Activated naive CD4-positive, alpha-beta T cell treated with anti-CD3 and anti-CD28 coated beads, Interleukin-2, amount 50 U/mL, for 72 hours (primary cell): ENCODE data around the gene LAMTOR3. TPM values are rescaled to one million over a fixed set of nuclear protein-coding genes. Genes with fewer than 3 reads are reported as not detected.

Experiments
- ATAC-seq, 2 donors: fragments of 150-1000 bp; cut with Tn5 transposase; 2 replicates each; pipeline ENCODE4 v1.10.0; 2021; ENCODE audit warnings: mild to moderate bottlenecking in 2 of 2, moderate library complexity in 2 of 2
- DNase-seq, 2 donors: peaks; one replicate each; pipeline ENCODE4 v3.0.0; 2021 to 2022; ENCODE audit warnings: low spot score in 2 of 2
- H3K27ac Mint-ChIP-seq, 2 donors: one replicate each; pipeline ENCODE4 v1.8.0; 2022; ENCODE audit warnings: mild to moderate bottlenecking in 2 of 2, mixed read lengths in 2 of 2
- H3K36me3 Mint-ChIP-seq, 2 donors: one replicate each; pipeline ENCODE4 v1.8.0; 2022; ENCODE audit warnings: mixed read lengths in 2 of 2
- H3K9me3 Mint-ChIP-seq, 2 donors: one replicate each; pipeline ENCODE4 v1.8.0; 2022; ENCODE audit warnings: mixed read lengths in 2 of 2
- total RNA-seq, 2 donors: library from RNA; stranded (reverse); gene quantifications; one replicate each; pipeline ENCODE4 v1.2.3, GENCODE V29; 2022

The LAMTOR3 gene, protein sequence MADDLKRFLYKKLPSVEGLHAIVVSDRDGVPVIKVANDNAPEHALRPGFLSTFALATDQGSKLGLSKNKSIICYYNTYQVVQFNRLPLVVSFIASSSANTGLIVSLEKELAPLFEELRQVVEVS
- 10 to 100 TPM; 27.4 to 38.7 TPM for total RNA-seq

DNA sequence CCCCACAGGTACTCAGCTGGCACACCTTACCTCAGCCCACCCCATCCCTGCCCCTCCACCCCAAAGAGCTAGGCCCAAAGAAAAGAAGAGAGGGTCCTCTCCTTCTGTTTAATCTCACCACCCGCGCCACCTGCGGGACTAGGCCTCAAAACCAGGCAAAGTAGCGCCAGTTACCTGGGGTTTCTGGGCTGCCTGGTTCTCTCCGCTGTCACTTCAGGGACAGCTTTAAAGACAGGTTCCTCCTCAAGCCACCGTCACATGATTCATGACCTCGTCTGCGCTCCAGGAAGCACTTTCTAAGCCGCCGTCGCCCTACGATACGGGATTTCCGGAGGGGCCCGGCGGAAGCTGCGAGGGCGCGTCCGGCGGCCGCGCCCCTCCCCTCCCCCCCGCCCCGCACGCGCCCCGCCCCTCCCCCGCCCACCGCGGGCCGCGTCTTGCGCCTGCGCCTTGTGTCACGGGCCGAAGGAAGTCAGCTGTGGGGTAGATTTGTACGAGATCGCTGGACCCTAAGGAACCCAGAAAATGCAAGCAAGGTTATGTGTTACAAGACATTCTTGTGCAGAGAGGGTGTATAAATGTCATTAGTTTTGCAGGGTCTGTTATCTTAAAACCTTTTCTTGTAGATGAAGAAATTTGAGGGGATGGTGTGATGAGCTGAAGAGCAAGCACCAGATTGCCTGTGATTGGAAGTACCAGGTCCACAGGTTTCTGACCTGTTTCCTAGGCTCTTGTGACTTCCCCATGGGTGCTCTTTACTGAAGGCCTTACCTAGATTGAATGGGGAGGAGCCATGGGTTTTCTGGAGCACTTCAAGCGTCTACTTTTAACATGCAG, at the start of gene LAMTOR3:
TSS of gene LAMTOR3 (minus strand) at position 267 of the 837 bp plus-strand sequence. CDS start 464 bp downstream, outside the sequence.
- peak within 1 kb of the TSS; percentile 96 to 99 for H3K27ac Mint-ChIP-seq
- no peaks in the 10 kb centered on the region for H3K9me3 Mint-ChIP-seq
- peaks cover 10 to 12% of the 10 kb centered on the region in 2 donors for H3K36me3 Mint-ChIP-seq
- ATAC-seq, result peak; percentile 100
- DNase-seq, result peak; percentile 80 to 92

DNA sequence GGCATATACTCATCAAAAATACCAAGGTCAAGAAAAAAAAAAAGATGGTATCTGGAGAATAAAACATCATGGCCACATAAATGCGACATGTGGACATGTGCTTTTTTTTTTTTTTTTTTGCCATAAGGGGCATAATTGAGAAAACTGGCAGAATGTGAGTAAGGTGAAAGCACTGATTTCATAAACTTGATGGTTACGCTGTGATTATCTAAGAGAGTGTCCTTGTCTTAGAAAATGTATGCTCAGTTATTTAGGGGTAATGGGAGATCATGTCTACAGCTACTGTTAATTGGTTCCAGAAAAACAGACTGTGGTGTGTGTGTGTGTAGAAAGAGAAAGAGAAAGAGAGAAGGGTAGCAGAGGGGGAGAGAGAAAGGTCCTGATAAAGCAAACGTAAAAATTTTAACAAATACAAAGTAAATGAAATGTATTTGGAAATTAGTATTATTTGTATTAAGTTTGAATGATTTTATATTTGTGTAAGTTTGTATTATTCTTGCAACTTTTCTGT, 44.1 kb upstream of the LAMTOR3 start:
- ATAC-seq (no peak), DNase-seq (no peak)
- H3K9me3 Mint-ChIP-seq, result no peaks in the 10 kb centered on the region
- H3K36me3 Mint-ChIP-seq, result peaks cover 12 to 46% of the 10 kb centered on the region in 2 donors
- H3K27ac Mint-ChIP-seq, result no peak overlapping the region

DNA sequence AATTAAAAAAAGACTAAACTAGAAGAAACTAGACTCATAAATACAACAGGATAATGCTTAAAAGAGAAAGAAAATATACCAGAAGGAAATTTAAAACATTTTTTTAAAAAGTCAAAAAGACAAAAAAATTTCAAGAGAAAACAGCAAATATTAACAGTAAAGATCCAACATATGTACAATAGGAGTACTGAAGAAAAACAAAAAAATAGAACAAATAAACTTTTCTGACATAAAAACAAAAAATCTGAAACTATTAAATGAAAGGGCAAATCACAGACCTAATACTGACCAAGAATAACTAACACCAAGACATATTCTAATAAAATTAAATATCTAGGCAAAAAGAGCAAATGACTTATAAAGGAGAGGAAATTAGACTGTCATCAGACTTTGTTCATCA, 40.7 kb upstream of the LAMTOR3 start:
- no peak overlapping the region for H3K27ac Mint-ChIP-seq
- ATAC-seq (no peak), DNase-seq (no peak)
- no peaks in the 10 kb centered on the region for H3K9me3 Mint-ChIP-seq
- peaks cover 12 to 42% of the 10 kb centered on the region in 2 donors for H3K36me3 Mint-ChIP-seq

DNA sequence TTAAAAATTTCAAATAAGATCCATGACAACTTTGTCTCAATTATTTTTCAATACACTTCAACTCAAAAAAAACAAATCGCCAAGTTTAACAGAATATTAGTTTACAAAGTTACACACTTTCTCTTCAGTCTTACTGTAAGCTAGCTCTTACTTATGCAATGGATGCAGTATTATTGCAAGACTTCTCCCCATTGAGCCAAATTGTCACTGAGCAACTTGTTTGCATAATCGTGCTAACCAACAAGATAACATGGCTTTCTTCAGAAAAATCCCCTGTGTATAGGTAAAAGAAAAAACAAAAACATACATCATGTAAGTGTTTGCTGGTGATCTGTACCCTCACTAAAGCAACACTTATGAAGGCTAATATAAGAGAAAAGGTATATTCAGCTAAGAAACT, 33.3 kb upstream of the LAMTOR3 start:
- Mint-ChIP-seq H3K27ac (no peak overlapping the region), H3K9me3 (no peaks in the 10 kb centered on the region), H3K36me3 (peaks cover 5 to 12% of the 10 kb centered on the region in 2 donors)
- DNase-seq, result no peak
- no peak for ATAC-seq

DNA sequence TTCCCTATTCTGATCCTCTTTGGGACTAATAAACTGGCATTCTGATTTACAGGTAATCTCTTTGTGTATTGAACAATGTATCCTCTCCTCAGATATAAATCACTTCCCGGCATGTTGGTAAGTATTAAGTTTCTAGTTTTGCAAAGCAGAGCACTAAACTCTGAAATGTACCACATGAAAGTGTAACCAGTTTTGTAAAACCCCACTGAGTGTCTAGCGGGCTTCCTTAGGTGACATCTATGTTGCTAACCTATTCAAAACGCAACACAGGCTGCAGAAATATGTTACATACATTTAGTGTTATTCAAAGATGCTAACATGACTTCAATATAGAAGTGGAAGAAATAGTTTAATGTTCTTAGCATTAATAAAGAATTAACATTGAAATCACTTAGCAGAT, 26.9 kb upstream of the LAMTOR3 start:
- H3K27ac Mint-ChIP-seq, result peak overlapping the region in 1 of 2 donors; percentile 75
- peaks cover 0 to 7% of the 10 kb centered on the region in 2 donors for H3K9me3 Mint-ChIP-seq
- DNase-seq (no peak), ATAC-seq (peak; percentile 56 to 93)
- H3K36me3 Mint-ChIP-seq, result peaks cover 13 to 36% of the 10 kb centered on the region in 2 donors

DNA sequence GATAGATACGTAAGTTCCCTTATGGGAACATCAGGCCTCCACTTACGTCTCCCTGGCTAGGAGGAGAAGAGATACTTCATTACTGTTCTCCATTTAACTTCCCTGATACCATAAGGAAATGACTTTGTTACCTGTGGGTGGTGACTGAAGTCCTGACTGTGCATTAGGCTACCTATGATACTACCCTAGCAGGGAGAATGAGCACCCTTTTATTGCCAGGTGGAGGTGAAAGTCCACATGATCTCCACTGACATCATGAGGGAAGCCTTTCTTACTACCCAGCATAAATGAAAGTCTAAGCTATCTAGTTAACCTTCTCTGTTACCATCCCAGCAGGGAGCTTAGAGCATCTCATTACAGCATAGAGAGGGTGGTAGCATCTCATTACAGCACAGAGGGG, 24.4 kb upstream of the LAMTOR3 start:
- H3K27ac Mint-ChIP-seq, result no peak overlapping the region
- ATAC-seq (no peak), DNase-seq (no peak)
- peaks cover 0 to 7% of the 10 kb centered on the region in 2 donors for H3K9me3 Mint-ChIP-seq
- H3K36me3 Mint-ChIP-seq, result peaks cover 13 to 50% of the 10 kb centered on the region in 2 donors

DNA sequence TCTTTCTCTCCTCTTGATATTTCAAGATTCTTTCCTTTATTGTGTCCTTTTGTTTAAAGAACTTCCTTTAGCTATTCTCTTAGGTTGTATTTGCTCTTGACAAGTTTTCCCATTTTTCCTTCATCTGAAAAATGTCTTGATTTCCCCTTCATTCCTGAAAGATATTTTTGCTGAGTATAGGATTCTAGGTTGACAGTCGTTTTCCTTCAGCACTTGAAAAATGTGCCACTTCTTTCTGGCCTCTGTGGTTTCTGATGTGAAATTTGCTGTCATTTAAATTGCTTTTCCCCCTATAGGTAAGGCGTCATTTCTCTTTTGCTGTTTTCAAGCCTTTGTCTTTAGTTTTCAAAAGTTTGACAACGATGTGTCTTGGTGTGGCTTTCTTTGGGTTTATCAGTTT, 23.3 kb upstream of the LAMTOR3 start:
- Mint-ChIP-seq H3K27ac (no peak overlapping the region), H3K36me3 (peaks cover 13 to 56% of the 10 kb centered on the region in 2 donors), H3K9me3 (peaks cover 0 to 7% of the 10 kb centered on the region in 2 donors)
- ATAC-seq (no peak), DNase-seq (no peak)

DNA sequence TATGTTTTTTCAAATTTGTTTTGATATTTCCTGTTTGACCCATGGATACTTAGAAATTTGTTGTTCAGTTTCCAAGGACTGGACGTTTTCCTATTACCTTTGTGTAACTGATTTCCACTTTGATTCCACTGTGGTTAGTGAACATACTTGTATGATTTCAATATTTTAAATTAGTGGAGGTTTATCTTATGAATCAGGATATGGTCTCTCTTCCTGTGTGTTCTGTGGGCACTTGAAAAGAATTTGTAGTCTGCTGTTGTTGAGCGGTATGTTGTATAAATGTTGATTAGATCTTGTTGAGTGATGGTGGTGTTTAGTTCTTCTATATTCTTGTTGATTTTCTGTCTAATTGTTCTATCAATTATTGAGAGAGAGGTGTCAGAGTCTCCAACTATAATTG, 21.2 kb upstream of the LAMTOR3 start:
- Mint-ChIP-seq H3K36me3 (peaks cover 13 to 46% of the 10 kb centered on the region in 2 donors), H3K9me3 (peaks cover 0 to 7% of the 10 kb centered on the region in 2 donors), H3K27ac (no peak overlapping the region)
- DNase-seq (no peak), ATAC-seq (no peak)

DNA sequence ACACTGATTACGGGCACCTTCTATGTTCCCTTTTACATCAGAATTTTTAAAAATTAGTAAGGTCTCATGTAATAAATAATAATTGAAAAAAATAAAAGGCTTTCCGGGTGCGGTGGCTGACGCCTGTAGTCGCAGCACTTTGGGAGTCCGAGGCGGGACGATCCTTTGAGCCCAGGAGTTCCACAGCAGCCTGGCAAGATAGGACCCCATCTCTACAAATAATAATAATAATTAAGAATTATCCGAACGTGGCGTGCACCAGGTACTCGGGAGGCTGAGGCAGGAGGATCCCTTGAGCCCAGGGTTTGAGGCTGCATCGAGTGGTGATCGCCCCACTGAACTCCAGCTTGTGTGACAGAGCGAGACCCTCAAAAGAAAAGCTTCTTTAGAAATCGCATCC, 771 bp upstream of the LAMTOR3 start:
- peak overlapping the region in 1 of 2 donors; percentile 96 for H3K27ac Mint-ChIP-seq

DNA sequence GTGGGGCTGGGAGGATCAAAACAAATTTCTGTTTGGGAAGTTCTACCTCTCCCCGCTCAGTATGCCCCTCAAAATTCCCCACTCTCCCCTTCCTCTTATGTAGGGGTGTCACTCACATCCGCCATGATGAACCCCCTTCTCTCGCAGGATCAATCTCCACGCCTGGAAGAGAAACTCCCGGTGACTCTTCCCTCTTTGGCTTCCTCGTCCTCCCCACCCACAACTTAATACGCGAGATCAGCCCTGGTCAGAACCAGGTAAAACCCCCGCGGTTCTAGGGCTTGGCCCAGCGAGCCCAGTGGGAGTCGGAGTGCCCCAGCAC, 427 bp downstream of the LAMTOR3 start:
- Mint-ChIP-seq H3K27ac (peak overlapping the region; percentile 96 to 99), H3K36me3 (peaks cover 10 to 12% of the 10 kb centered on the region in 2 donors), H3K9me3 (no peaks in the 10 kb centered on the region)
- ATAC-seq, result peak in 1 of 2 donors; percentile 27
- no peak for DNase-seq

More for the DNA sequence above, 771 bp upstream of the LAMTOR3 start:
- H3K9me3 Mint-ChIP-seq, result no peaks in the 10 kb centered on the region
- peaks cover 10 to 12% of the 10 kb centered on the region in 2 donors for H3K36me3 Mint-ChIP-seq
- ATAC-seq, result no peak
- DNase-seq, result no peak

DNA sequence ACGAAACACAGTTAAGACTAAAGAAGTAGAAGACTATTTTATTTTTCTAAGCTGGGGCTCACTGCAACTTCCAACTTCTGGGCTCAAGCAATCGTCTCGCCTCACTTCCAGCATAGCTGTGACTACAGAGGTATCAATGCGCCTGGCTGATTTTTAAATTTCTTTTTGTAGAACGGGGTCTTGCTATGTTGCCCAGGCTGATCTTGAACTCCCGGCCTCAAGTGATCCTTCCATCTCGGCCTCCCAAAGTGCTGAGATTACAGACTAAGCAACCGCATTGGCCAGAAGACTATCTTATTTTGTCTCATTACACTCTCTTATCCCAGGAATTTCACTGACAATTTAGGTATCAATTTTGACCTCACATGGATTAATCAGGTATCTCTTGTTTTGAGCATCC, 1.2 kb downstream of the LAMTOR3 start:
- no peak for ATAC-seq
- H3K27ac Mint-ChIP-seq, result peak overlapping the region; percentile 96 to 99

DNA sequence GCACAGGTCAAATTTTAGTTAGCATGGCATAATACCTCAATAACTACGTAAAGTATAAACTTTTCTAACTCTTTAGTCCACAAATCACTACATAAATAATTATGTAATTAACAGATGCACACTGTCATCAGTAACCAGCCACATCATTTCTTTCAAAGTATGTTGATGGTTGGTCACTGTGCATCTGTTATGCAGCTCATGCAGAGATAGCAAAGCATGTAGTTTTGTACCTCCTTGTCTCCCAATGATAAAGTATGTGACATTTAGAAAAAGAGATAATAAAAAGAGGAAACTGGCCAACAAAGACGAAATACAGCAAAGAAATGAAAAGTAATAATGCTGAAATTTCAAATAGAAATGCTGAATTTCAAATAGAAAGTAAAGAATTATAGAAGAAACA, 2.9 kb downstream of the LAMTOR3 start:
- Mint-ChIP-seq H3K27ac (no peak overlapping the region), H3K9me3 (no peaks in the 10 kb centered on the region), H3K36me3 (peaks cover 10 to 12% of the 10 kb centered on the region in 2 donors)
- DNase-seq (no peak), ATAC-seq (no peak)

More for the DNA sequence above, 1.2 kb downstream of the LAMTOR3 start:
- H3K9me3 Mint-ChIP-seq, result no peaks in the 10 kb centered on the region
- no peak for DNase-seq
- peaks cover 10 to 12% of the 10 kb centered on the region in 2 donors for H3K36me3 Mint-ChIP-seq

DNA sequence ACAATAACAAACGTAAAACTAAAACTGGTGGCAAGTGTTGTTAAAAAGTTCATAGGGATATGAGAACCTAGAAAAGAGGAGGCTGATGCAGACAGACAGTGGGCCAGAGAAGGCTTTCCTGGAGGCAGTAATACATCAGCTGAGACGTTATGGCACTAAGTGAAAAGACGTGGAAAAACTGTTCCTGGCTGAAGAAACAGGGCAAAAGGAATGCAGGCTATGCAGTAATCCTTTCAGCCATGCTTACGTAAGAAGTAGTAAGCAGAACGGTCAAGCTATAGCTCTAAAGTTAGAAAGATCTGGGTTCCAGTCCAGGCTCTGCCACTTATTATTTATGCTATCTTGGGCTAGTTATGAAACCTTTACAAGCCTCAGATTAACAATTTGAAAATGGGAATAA, 6.4 kb downstream of the LAMTOR3 start:
- ATAC-seq (no peak), DNase-seq (no peak)
- Mint-ChIP-seq H3K9me3 (no peaks in the 10 kb centered on the region), H3K36me3 (no peaks in the 10 kb centered on the region), H3K27ac (no peak overlapping the region)

DNA sequence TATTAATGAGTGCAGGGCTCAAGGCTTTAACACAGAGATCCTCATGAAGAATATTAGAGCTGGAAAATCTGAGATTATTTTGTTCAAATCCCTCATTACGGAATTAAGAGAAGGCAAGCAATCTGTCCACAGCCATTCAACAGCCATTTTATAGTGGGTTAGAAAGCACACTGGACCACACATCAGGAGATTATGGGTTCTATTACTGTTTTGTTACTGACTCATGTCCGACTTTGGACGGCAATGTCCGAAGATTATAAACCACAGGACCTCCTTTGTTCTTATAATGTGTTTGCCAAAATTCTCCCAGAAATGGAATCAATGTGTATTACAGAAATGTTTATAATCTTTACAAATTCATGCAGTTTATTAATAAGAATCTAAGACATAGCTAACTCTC, 8.1 kb downstream of the LAMTOR3 start:
- Mint-ChIP-seq H3K36me3 (no peaks in the 10 kb centered on the region), H3K27ac (no peak overlapping the region), H3K9me3 (no peaks in the 10 kb centered on the region)
- DNase-seq (no peak), ATAC-seq (no peak)

DNA sequence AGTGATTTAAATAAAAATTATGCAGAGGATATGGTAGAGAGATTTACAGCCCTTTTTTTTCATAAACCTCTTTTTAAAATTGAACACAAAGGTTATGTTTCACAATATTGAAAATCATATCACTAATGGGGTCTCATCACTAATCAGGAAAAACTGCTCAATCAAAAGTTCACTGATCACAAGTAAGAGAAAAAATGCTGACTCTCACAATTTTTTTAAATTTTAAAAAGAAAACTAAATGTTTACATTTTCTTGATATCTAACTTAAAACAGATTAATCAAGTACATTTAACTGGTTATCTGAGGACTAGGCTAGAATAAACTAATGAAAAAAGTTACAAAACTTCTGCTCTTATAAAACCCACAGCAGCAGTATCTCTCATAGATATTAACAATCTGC, 8.5 kb downstream of the LAMTOR3 start:
- H3K9me3 Mint-ChIP-seq, result no peaks in the 10 kb centered on the region
- H3K36me3 Mint-ChIP-seq, result no peaks in the 10 kb centered on the region
- H3K27ac Mint-ChIP-seq, result no peak overlapping the region
- DNase-seq (no peak), ATAC-seq (no peak)

DNA sequence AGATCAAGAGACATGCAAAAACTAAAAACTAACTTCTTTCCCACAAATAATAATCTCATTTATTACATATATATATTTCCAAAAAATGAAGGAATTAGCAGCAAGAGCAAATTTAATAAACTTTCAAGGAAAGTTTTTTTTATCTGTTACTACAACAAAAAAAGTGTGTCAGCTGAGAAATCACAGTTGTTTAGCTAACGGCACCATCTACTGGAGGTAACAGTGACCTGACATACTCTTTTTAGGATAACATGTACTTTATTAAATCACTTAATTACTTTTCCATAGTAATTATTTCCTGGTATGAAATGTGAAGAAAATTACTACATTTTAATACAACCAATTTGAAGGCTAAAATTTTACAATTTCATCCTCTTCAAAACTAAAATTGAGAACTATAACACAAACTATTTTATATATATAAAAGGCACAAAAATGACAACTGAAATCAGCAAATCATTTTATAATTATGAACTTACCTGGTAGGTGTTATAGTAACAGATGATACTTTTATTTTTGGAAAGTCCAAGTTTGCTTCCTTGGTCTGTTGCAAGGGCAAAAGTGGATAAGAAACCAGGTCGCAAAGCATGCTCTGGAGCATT, 9.1 kb downstream of the LAMTOR3 start:
- H3K36me3 Mint-ChIP-seq, result peaks cover 0 to 2% of the 10 kb centered on the region in 2 donors
- ATAC-seq (no peak), DNase-seq (no peak)
- no peak overlapping the region for H3K27ac Mint-ChIP-seq
- no peaks in the 10 kb centered on the region for H3K9me3 Mint-ChIP-seq

DNA sequence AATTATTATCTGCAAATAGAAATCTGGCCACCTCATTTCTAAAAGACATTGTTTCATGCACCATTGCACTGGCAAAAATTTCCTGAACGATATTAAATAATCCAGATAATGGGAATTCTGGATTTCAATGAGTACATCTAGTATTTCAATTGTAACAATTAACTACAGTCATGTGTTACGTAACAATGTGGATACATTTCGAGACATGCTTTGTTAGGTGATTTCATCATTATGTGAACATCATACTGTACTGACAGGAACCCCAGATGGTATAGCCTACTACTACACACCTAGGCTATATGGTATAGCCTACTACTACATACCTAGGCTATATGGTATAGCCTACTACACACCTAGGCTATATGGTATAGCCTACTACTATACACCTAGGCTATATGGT, 14.8 kb downstream of the LAMTOR3 start:
- no peak overlapping the region for H3K27ac Mint-ChIP-seq
- peaks cover 0 to 6% of the 10 kb centered on the region in 2 donors for H3K36me3 Mint-ChIP-seq
- ATAC-seq (no peak), DNase-seq (no peak)
- no peaks in the 10 kb centered on the region for H3K9me3 Mint-ChIP-seq
